Small intestine (tissue), 7 donors: ENCODE results near the gene IRF7. TPM values are rescaled to one million over a fixed set of nuclear protein-coding genes. Genes with fewer than 3 reads are reported as not detected.

Source experiments
- DNase-seq, 2 donors: peaks; one replicate each; pipeline versions ENCODE4 v3.0.0 to v3.0.0-alpha.2; 2013
- FAIRE-seq: peaks from 2 replicates; lab custom pipeline; 2012; peaks lifted over from hg19 to GRCh38; lab: Jason Lieb, UNC
- H3K27ac ChIP-seq, 3 donors: one replicate each; pipeline ENCODE4 v1.5.1; 2013; ENCODE audit warnings: low read length in 2 of 3, mild to moderate bottlenecking in 2 of 3, control low read depth in 1 of 3, inconsistent platforms in 1 of 3, low read depth in 1 of 3, moderate library complexity in 1 of 3
- H3K27me3 ChIP-seq, 3 donors: one replicate each; pipeline ENCODE4 v1.6.1; 2013; ENCODE audit warnings: low read length in 3 of 3, inconsistent platforms in 1 of 3; ENCODE audit not compliant: control insufficient read depth in 3 of 3, insufficient read depth in 3 of 3
- H3K36me3 ChIP-seq, 3 donors: one replicate each; pipeline ENCODE4 v1.6.1; 2013; ENCODE audit warnings: low read length in 3 of 3, inconsistent platforms in 1 of 3, low read depth in 1 of 3, mild to moderate bottlenecking in 1 of 3, moderate library complexity in 1 of 3; ENCODE audit not compliant: control insufficient read depth in 3 of 3, insufficient read depth in 2 of 3
- H3K4me1 ChIP-seq, 3 donors: one replicate each; pipeline ENCODE4 v1.6.1; 2013; ENCODE audit warnings: low read length in 2 of 3, inconsistent platforms in 1 of 3, low read depth in 1 of 3, mild to moderate bottlenecking in 1 of 3, moderate library complexity in 1 of 3; ENCODE audit not compliant: control insufficient read depth in 3 of 3, insufficient read depth in 2 of 3
- H3K4me3 ChIP-seq, 3 donors: one replicate each; pipeline ENCODE4 v1.5.1; 2013; ENCODE audit warnings: low read length in 3 of 3, control low read depth in 1 of 3, inconsistent platforms in 1 of 3, low read depth in 1 of 3, mild to moderate bottlenecking in 1 of 3, moderate library complexity in 1 of 3
- H3K9me3 ChIP-seq, 2 donors: one replicate each; pipeline ENCODE4 v1.6.1; 2013; ENCODE audit warnings: low read depth in 1 of 2, low read length in 1 of 2; ENCODE audit not compliant: control insufficient read depth in 2 of 2, insufficient read depth in 1 of 2
- WGBS, 3 donors: extraction: QIAGEN DNeasy Blood & Tissue Kit; methylation state at CpG; one replicate each; pipeline ENCODE4 v1.1.7; 2013; 5-methylcytosine and 5-hydroxymethylcytosine counted together
- polyA plus RNA-seq, 4 donors: library from polyadenylated mRNA; stranded (reverse) in 3 of 4; unstranded in 1 of 4; fragments of 200-250 nt in 3 of 4; fragments of 120-200 nt in 1 of 4; gene quantifications; one replicate each; pipeline versions ENCODE4 v1.2.1 to v1.2.3, GENCODE V29; 2013
- donor health status: healthy with polysubstance abuse.
- donor health status: control.
- donor health status: control.
- donor health status: Bipolar disorder and iron deficiency.
- donor health status: healthy.

Gene IRF7
- polyA plus RNA-seq, 4 donors = 14.5 to 115 (median 73.1) TPM

DNA sequence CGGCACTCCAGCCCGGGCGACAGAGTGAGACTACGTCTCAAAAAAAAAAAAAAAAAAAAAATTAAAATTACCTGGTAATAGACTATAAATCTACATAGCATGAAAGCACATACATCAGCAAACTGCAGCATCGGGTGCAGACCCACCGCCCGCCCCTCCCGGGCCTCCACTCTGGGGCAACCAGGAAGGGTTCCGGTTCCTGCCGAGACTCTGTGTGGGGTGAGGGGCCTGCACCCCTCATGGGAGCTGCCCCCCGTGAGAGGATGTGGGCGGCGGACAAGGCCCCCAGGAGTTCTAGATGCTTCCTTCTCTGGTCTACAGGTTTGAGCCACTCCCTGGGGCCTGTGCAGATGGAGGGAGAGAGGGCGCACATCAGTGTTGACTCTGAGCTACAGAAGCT is 30.5 kb upstream of the IRF7 start:
- H3K4me3 ChIP-seq = no peak overlapping the region
- FAIRE-seq = no peak
- 82 to 90% (median 87%) methylated on average over 12 to 14 of the region's 14 CpGs for WGBS, 3 donors

GRCh38 chr11:645536-645935 is 29.8 kb upstream of the IRF7 start:
- no peak for DNase-seq
- Histone ChIP-seq H3K36me3 (peaks cover 0 to 76% (median 0%) of the 10 kb centered on the region in 3 donors), H3K9me3 (no peaks in the 10 kb centered on the region), H3K27ac (no peak overlapping the region), H3K4me3 (no peak overlapping the region), H3K27me3 (peaks cover 0 to 5% (median 0%) of the 10 kb centered on the region in 3 donors), H3K4me1 (peaks cover 0 to 4% (median 2%) of the 10 kb centered on the region in 3 donors)
- WGBS, 3 donors = 75 to 77% (median 77%) methylated on average over 16 of the region's 16 CpGs
- no peak for FAIRE-seq

More for the DNA sequence above, 30.5 kb upstream of the IRF7 start:
- no peaks in the 10 kb centered on the region for H3K9me3 ChIP-seq
- peaks cover 0 to 76% (median 0%) of the 10 kb centered on the region in 3 donors for H3K36me3 ChIP-seq
- H3K4me1 ChIP-seq = peaks cover 0 to 4% (median 2%) of the 10 kb centered on the region in 3 donors
- no peak overlapping the region for H3K27ac ChIP-seq
- no peak for DNase-seq
- no peaks in the 10 kb centered on the region for H3K27me3 ChIP-seq

DNA sequence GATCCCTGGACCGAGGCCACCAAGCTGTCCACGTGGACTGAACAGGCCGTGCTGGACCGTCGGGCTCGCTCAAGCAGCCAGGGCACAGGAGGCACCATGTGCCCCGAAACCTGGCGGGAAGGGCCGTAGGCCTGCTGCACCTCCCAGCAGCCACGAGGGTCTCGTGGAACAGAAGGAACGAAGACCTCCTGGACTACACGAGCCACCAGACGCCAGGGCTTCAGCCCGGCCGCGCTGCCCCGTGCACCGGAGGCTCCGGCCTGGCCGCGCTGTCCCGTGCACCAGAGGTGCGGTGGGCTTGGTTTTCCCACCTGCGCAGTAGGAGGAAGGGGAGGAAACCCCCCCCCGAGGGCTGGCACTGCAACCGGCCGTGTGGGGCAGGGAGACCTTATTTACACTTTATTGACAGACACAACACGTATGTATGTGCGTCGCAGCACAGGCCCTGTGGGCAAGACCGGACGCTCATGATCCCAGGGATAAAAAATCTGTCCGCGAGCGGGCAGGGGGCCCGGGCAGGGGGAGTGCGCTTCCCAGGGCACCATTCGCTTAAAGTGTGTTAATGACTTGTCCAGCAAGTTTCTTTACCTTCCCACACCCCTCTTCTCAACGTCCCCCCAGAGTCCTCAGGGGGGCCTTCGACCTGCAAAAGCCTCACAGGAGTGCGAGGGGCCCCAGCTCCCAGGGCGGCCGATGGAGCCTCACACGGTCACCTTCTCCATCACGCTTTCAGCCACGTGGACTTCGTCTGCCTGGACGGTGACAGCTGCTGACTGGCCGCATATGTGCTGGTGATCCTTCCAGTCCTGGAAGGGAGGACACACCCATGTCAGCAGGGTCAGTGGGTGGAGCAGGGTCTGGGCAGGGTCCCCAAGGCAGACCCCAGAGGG is 28.3 kb upstream of the IRF7 start:
- no peak overlapping the region for H3K27ac ChIP-seq
- H3K4me1 ChIP-seq = peaks cover 0 to 6% (median 2%) of the 10 kb centered on the region in 3 donors
- peaks cover 0 to 11% (median 0%) of the 10 kb centered on the region in 3 donors for H3K27me3 ChIP-seq
- 89 to 90% (median 90%) methylated on average over 47 to 50 of the region's 50 CpGs for WGBS, 3 donors
- no peak for FAIRE-seq
- H3K4me3 ChIP-seq = no peak overlapping the region
- no peak for DNase-seq
- no peaks in the 10 kb centered on the region for H3K9me3 ChIP-seq
- peaks cover 0 to 65% (median 0%) of the 10 kb centered on the region in 3 donors for H3K36me3 ChIP-seq

DNA sequence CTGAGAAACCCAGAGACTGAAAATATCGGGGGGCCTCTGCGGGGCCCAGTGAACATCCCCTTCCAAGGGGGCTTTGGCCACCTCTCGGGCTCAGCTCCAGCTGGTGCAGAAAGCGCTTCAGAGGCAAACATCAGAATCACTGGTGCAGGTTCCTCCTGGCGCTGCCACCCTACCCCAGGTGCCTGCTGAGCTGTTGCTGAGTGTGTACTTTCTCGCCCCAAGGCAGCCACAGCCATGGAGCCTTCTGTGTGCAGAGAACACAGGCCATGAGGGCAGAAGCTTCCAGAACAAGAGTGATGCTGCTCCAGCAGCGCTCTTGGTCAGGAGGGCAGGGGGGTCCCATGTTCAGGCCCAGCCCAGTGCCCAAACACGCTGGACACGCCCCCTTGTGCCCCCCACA is 27.6 kb upstream of the IRF7 start:
- Histone ChIP-seq H3K4me3 (no peak overlapping the region), H3K36me3 (peaks cover 0 to 64% (median 0%) of the 10 kb centered on the region in 3 donors), H3K9me3 (no peaks in the 10 kb centered on the region), H3K27ac (no peak overlapping the region), H3K27me3 (peaks cover 0 to 18% (median 4%) of the 10 kb centered on the region in 3 donors), H3K4me1 (peaks cover 0 to 13% (median 2%) of the 10 kb centered on the region in 3 donors)
- 88 to 96% (median 93%) methylated on average over 9 of the region's 9 CpGs for WGBS, 3 donors
- FAIRE-seq (no peak), DNase-seq (no peak)

- peaks cover 0 to 30% (median 16%) of the 10 kb centered on the region in 3 donors for H3K27me3 ChIP-seq
- no peak for FAIRE-seq
- peaks cover 0 to 55% (median 0%) of the 10 kb centered on the region in 3 donors for H3K36me3 ChIP-seq
- 94 to 95% (median 94%) methylated on average over 16 to 19 of the region's 19 CpGs for WGBS, 3 donors
- no peak for DNase-seq
- H3K4me1 ChIP-seq = peaks cover 0 to 20% (median 3%) of the 10 kb centered on the region in 3 donors
- H3K4me3 ChIP-seq = no peak overlapping the region
- no peak overlapping the region for H3K27ac ChIP-seq
- peaks cover 0 to 4% of the 10 kb centered on the region in 2 donors for H3K9me3 ChIP-seq
These were observed 26.1 kb upstream of the IRF7 start for GRCh38 chr11:641806-642370.

GRCh38 chr11:640021-640706 is 24.4 kb upstream of the IRF7 start:
- Histone ChIP-seq H3K4me1 (peaks cover 0 to 25% (median 4%) of the 10 kb centered on the region in 3 donors), H3K4me3 (no peak overlapping the region), H3K27me3 (peaks cover 0 to 45% (median 20%) of the 10 kb centered on the region in 3 donors), H3K9me3 (peaks cover 0 to 4% of the 10 kb centered on the region in 2 donors), H3K27ac (no peak overlapping the region), H3K36me3 (peaks cover 0 to 42% (median 0%) of the 10 kb centered on the region in 3 donors)
- no peak for FAIRE-seq
- WGBS, 3 donors = 31 to 72% (median 69%) methylated on average over 19 to 69 of the region's 69 CpGs
- no peak for DNase-seq

GRCh38 chr11:639332-639955 is 23.7 kb upstream of the IRF7 start:
- H3K36me3 ChIP-seq = peaks cover 0 to 40% (median 0%) of the 10 kb centered on the region in 3 donors

More at GRCh38 chr11:639332-639955, 23.7 kb upstream of the IRF7 start:
- H3K27me3 ChIP-seq = peaks cover 0 to 49% (median 20%) of the 10 kb centered on the region in 3 donors
- FAIRE-seq (no peak), DNase-seq (peak in 1 of 2 donors; percentile 46)
- H3K9me3 ChIP-seq = peaks cover 0 to 4% of the 10 kb centered on the region in 2 donors
- 9 to 30% (median 11%) methylated on average over 44 to 80 of the region's 80 CpGs for WGBS, 3 donors
- H3K4me3 ChIP-seq = peak overlapping the region in 1 of 3 donors; percentile 31
- H3K4me1 ChIP-seq = peaks cover 0 to 25% (median 4%) of the 10 kb centered on the region in 3 donors
- H3K27ac ChIP-seq = no peak overlapping the region
